Measurements from ENCODE around the gene BCLAF3. TPM values are rescaled to one million over a fixed set of nuclear protein-coding genes. Genes with fewer than 3 reads are reported as not detected.

Gene BCLAF3
- total and polyA plus RNA-seq, 2 donors (not counting 3 experiments of a cell fraction or from before 2014, with no cell fraction given): 5.0 to 5.1 TPM

DNA sequence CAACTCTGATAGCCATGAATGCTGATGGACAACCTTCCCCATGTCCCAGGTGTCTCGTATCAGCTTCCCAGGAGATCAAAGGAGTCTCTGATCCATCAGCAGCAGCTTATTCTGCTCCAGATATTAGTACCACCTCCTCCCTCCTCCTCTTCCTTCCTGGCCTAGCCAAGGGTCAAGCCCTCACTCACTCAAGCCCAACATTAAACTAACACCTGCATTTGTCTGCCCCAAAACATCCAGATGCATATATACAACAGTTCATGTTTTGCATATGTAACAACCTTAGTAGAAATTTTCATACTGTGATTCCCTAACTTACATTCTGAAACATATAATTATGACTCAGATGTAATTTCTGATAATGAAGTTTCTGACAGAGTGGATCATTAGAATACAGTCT, 29.9 kb downstream of the BCLAF3 start:
- ChIA-PET POLR2A (no interaction called here), CTCF (interaction anchor here (1.6 kb wide), 1 partner anchor 56 kb away, joined by 3 read pairs; no protein-coding TSS in a partner anchor)
- no peak overlapping the region for H3K27ac ChIP-seq (ENCODE audit: insufficient read depth, low read depth, low read length)
- no TSS peak for BruUV-seq (replicated peaks)
- no peaks in the 10 kb centered on the region for H4K20me1 ChIP-seq (replicated peaks; ENCODE audit: control insufficient read depth, extremely low read depth, insufficient read depth, low read length)
- H3K4me2 ChIP-seq (ENCODE audit: insufficient read depth, low read length): no peak overlapping the region
- DNase-seq (ENCODE audit: low read depth, low spot score): peak; percentile 0
- intact Hi-C loops (cut with micrococcal nuclease): no loop called here
- H3K36me3 ChIP-seq (ENCODE audit: control insufficient read depth in 2 of 2, extremely low read depth in 1 of 2, insufficient read depth in 2 of 2, low read length in 2 of 2): peaks cover 0 to 2% of the 10 kb centered on the region in 2 experiments
- no peak overlapping the region for H2AFZ ChIP-seq (ENCODE audit: low read depth, low read length)
- H3K4me1 ChIP-seq (ENCODE audit: control insufficient read depth, extremely low read depth, insufficient read depth, low read length): peaks cover 2% of the 10 kb centered on the region
- TF ChIP-seq MYC (IDR thresholded peaks at IDR 0.05; ENCODE audit: low read depth, low read length) (no peak), POLR2AphosphoS5 (IDR thresholded peaks at IDR 0.05; ENCODE audit: insufficient read depth, low read depth, low read length) (no peak)
- TF ChIP-seq, protein P1, sequence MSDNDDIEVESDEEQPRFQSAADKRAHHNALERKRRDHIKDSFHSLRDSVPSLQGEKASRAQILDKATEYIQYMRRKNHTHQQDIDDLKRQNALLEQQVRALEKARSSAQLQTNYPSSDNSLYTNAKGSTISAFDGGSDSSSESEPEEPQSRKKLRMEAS (IDR thresholded peaks at IDR 0.05; ENCODE audit: insufficient read depth, insufficient read length): no peak
- no peaks in the 10 kb centered on the region for H3K9me1 ChIP-seq (replicated peaks; ENCODE audit: control insufficient read depth, extremely low read depth, insufficient read depth, low read length)
- H3K27me3 ChIP-seq (ENCODE audit: control insufficient read depth in 2 of 2, insufficient read depth in 2 of 2, low read length in 2 of 2): no peaks in the 10 kb centered on the region
- dilution Hi-C loops (cut with MboI; ENCODE audit: extremely low pct_ligation_motif_present, low sequenced_read_pairs): no loop called here
- H3K79me2 ChIP-seq (ENCODE audit: control insufficient read depth, insufficient read depth, low read length): no peaks in the 10 kb centered on the region
- no peak overlapping the region for H3K4me3 ChIP-seq (replicated peaks in 1 of 3; ENCODE audit: insufficient read depth in 1 of 3, low read depth in 1 of 3, low read length in 3 of 3)
- FAIRE-seq: peak; percentile 28
- no peaks in the 10 kb centered on the region for H3K9me3 ChIP-seq (replicated peaks; ENCODE audit: control insufficient read depth, insufficient read depth, low read length)
- H3K9ac ChIP-seq (replicated peaks; ENCODE audit: extremely low read depth, insufficient read depth, low read length): no peak overlapping the region

DNA sequence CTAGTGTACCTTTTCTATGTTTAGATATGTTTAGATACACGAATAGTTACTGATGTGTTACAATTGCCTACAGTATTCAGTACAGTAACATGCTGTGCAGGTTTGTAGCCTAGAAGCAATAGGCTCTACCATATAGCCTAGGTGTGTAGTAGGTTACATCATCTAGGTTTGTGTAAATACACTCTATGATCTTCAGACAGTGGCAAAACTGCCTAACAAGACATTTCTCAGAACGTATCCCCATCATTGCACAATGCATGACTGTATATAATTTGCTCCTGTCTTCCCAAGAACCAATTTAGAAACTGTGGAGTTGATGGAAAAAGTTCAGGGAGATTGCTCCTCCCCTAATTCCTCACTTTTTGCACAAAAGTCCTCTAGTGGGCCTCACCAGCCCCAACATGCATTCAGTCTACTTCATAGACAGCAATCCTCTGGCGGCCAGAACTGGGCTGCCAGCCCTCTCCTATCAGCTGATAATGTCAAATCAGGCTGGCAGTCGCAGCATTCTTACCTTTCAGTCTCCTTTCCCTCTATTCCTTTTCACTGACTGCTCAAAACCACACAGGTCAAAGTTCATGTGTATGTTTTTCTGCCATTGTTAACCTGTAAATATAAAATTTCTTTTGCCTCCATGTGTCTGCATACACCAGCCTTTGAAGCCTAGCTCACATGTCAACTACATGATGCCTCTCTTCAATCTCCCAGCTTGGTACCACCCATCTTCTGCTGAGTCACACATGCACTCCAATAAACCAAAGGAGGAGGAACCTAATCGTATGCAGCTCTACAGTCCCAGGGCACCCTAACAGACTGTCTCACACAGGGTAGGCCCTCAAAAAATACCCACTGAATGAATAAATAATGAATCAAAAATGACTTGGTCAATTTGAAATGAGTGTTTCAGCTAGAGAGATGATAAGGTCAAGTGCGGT, 32.0 kb downstream of the BCLAF3 start:
- Histone ChIP-seq H3K9me3 (replicated peaks; ENCODE audit: control insufficient read depth, insufficient read depth, low read length) (no peaks in the 10 kb centered on the region), H3K27ac (ENCODE audit: insufficient read depth, low read depth, low read length) (no peak overlapping the region), H3K4me2 (ENCODE audit: insufficient read depth, low read length) (no peak overlapping the region), H3K4me3 (replicated peaks in 1 of 3; ENCODE audit: insufficient read depth in 1 of 3, low read depth in 1 of 3, low read length in 3 of 3) (no peak overlapping the region), H3K9me1 (replicated peaks; ENCODE audit: control insufficient read depth, extremely low read depth, insufficient read depth, low read length) (no peaks in the 10 kb centered on the region), H2AFZ (ENCODE audit: low read depth, low read length) (no peak overlapping the region), H3K36me3 (ENCODE audit: control insufficient read depth in 2 of 2, extremely low read depth in 1 of 2, insufficient read depth in 2 of 2, low read length in 2 of 2) (no peaks in the 10 kb centered on the region), H3K27me3 (ENCODE audit: control insufficient read depth in 2 of 2, insufficient read depth in 2 of 2, low read length in 2 of 2) (no peaks in the 10 kb centered on the region), H3K9ac (replicated peaks; ENCODE audit: extremely low read depth, insufficient read depth, low read length) (no peak overlapping the region), H3K4me1 (ENCODE audit: control insufficient read depth, extremely low read depth, insufficient read depth, low read length) (peaks cover 2% of the 10 kb centered on the region), H4K20me1 (replicated peaks; ENCODE audit: control insufficient read depth, extremely low read depth, insufficient read depth, low read length) (no peaks in the 10 kb centered on the region), H3K79me2 (ENCODE audit: control insufficient read depth, insufficient read depth, low read length) (no peaks in the 10 kb centered on the region)
- ChIA-PET POLR2A (no interaction called here), CTCF (no interaction called here)
- peak; percentile 56 for FAIRE-seq
- no peak for DNase-seq (ENCODE audit: low read depth, low spot score)
- dilution Hi-C loops (cut with MboI; ENCODE audit: extremely low pct_ligation_motif_present, low sequenced_read_pairs) (no loop called here), intact Hi-C loops (cut with micrococcal nuclease) (no loop called here)
- BruUV-seq (replicated peaks): no TSS peak
- TF ChIP-seq JUN (IDR thresholded peaks at IDR 0.05; ENCODE audit: borderline replicate concordance, insufficient read depth, insufficient read length, low read depth) (no peak), POLR2A (IDR thresholded peaks at IDR 0.05; ENCODE audit: low read depth, low read length) (no peak), GATA2 (IDR thresholded peaks at IDR 0.05; ENCODE audit: insufficient read depth, insufficient read length, low read depth, low read length) (no peak), POLR2AphosphoS5 (IDR thresholded peaks at IDR 0.05; ENCODE audit: insufficient read depth, low read depth, low read length) (no peak), EZH2 (IDR thresholded peaks at IDR 0.05; ENCODE audit: borderline replicate concordance, low read depth, low read length, severe bottlenecking) (no peak), FOS (IDR thresholded peaks at IDR 0.05; ENCODE audit: borderline replicate concordance, insufficient read depth, low read length) (no peak), MYC (IDR thresholded peaks at IDR 0.05; ENCODE audit: low read depth, low read length) (no peak)
- TF ChIP-seq, protein P1 (IDR thresholded peaks at IDR 0.05; ENCODE audit: insufficient read depth, insufficient read length): no peak
- TF ChIP-seq, protein P2, sequence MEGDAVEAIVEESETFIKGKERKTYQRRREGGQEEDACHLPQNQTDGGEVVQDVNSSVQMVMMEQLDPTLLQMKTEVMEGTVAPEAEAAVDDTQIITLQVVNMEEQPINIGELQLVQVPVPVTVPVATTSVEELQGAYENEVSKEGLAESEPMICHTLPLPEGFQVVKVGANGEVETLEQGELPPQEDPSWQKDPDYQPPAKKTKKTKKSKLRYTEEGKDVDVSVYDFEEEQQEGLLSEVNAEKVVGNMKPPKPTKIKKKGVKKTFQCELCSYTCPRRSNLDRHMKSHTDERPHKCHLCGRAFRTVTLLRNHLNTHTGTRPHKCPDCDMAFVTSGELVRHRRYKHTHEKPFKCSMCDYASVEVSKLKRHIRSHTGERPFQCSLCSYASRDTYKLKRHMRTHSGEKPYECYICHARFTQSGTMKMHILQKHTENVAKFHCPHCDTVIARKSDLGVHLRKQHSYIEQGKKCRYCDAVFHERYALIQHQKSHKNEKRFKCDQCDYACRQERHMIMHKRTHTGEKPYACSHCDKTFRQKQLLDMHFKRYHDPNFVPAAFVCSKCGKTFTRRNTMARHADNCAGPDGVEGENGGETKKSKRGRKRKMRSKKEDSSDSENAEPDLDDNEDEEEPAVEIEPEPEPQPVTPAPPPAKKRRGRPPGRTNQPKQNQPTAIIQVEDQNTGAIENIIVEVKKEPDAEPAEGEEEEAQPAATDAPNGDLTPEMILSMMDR (IDR thresholded peaks at IDR 0.05; ENCODE audit: extremely low read depth in 1 of 2, insufficient read depth in 1 of 2, low read depth in 1 of 2, low read length in 2 of 2): no peak
